ENCODE measurements around the gene TSR2.

The TSR2 gene

GRCh38 chrX:54430519-54430918, 9.7 kb upstream of the TSR2 start:
- Histone ChIP-seq H3K36me3 (ENCODE audit: control insufficient read depth, insufficient read depth, low read length) (no peaks in the 10 kb centered on the region), H3K4me3 (ENCODE audit: low read length) (no peak overlapping the region), H3K4me1 (ENCODE audit: control insufficient read depth, insufficient read depth, low read length) (no peaks in the 10 kb centered on the region), H3K27me3 (ENCODE audit: control insufficient read depth, insufficient read depth, low read length) (no peaks in the 10 kb centered on the region), H3K9ac (ENCODE audit: low read length) (no peak overlapping the region), H3K9me3 (ENCODE audit: control insufficient read depth, low read length) (no peaks in the 10 kb centered on the region)

- no peaks in the 10 kb centered on the region for H3K4me1 ChIP-seq (ENCODE audit: control insufficient read depth, insufficient read depth, low read length)
- no peaks in the 10 kb centered on the region for H3K9me3 ChIP-seq (ENCODE audit: control insufficient read depth, low read length)
- H3K36me3 ChIP-seq (ENCODE audit: control insufficient read depth, insufficient read depth, low read length) = no peaks in the 10 kb centered on the region
- H3K4me3 ChIP-seq (ENCODE audit: low read length) = no peak overlapping the region
- H3K27me3 ChIP-seq (ENCODE audit: control insufficient read depth, insufficient read depth, low read length) = no peaks in the 10 kb centered on the region
- H3K9ac ChIP-seq (ENCODE audit: low read length) = no peak overlapping the region
These were observed 5.1 kb upstream of the TSR2 start for GRCh38 chrX:54435121-54435520.

- H3K36me3 ChIP-seq (ENCODE audit: control insufficient read depth, insufficient read depth, low read length) = no peaks in the 10 kb centered on the region
- no peak overlapping the region for H3K9ac ChIP-seq (ENCODE audit: low read length)
- H3K27me3 ChIP-seq (ENCODE audit: control insufficient read depth, insufficient read depth, low read length) = no peaks in the 10 kb centered on the region
- H3K4me1 ChIP-seq (ENCODE audit: control insufficient read depth, insufficient read depth, low read length) = peaks cover 6% of the 10 kb centered on the region
- H3K9me3 ChIP-seq (ENCODE audit: control insufficient read depth, low read length) = no peaks in the 10 kb centered on the region
- no peak overlapping the region for H3K4me3 ChIP-seq (ENCODE audit: low read length)
These were observed 2.6 kb downstream of the TSR2 start for GRCh38 chrX:54442790-54443189.

- H3K9ac ChIP-seq (ENCODE audit: low read length) = no peak overlapping the region
- no peaks in the 10 kb centered on the region for H3K27me3 ChIP-seq (ENCODE audit: control insufficient read depth, insufficient read depth, low read length)
- H3K4me3 ChIP-seq (ENCODE audit: low read length) = no peak overlapping the region
- no peaks in the 10 kb centered on the region for H3K36me3 ChIP-seq (ENCODE audit: control insufficient read depth, insufficient read depth, low read length)
- H3K9me3 ChIP-seq (ENCODE audit: control insufficient read depth, low read length) = no peaks in the 10 kb centered on the region
- H3K4me1 ChIP-seq (ENCODE audit: control insufficient read depth, insufficient read depth, low read length) = peaks cover 6% of the 10 kb centered on the region
These were observed 4.5 kb downstream of the TSR2 start for GRCh38 chrX:54444752-54445151.

DNA sequence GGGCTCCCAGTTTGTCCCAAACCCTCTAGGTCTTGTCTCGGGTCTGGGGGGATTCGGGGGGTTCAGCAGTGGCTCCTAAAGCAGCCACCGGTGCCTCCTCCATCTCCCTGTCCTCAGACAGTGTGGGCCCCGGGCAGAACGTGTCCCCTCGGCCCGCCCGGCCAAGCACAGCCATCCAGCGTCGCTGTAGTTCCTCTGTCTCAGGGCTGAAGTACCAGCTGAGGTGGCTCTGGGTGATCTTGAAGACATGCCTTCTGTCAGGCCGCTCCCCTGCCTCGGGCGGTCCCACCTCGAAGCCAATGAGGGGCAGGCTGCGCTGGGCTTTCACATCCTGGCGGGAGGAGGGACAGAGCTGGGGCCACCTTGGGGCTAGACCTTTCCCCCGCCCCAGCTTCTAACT, 5.9 kb downstream of the TSR2 start:
- no peaks in the 10 kb centered on the region for H3K27me3 ChIP-seq (ENCODE audit: control insufficient read depth, insufficient read depth, low read length)

GRCh38 chrX:54447461-54447860, 7.3 kb downstream of the TSR2 start:
- H3K4me1 ChIP-seq (ENCODE audit: control insufficient read depth, insufficient read depth, low read length) = no peaks in the 10 kb centered on the region
- H3K36me3 ChIP-seq (ENCODE audit: control insufficient read depth, insufficient read depth, low read length) = no peaks in the 10 kb centered on the region

More for the DNA sequence above, 5.9 kb downstream of the TSR2 start:
- Histone ChIP-seq H3K9me3 (ENCODE audit: control insufficient read depth, low read length) (no peaks in the 10 kb centered on the region), H3K36me3 (ENCODE audit: control insufficient read depth, insufficient read depth, low read length) (no peaks in the 10 kb centered on the region), H3K9ac (ENCODE audit: low read length) (no peak overlapping the region), H3K4me1 (ENCODE audit: control insufficient read depth, insufficient read depth, low read length) (peaks cover 6% of the 10 kb centered on the region), H3K4me3 (ENCODE audit: low read length) (no peak overlapping the region)

DNA sequence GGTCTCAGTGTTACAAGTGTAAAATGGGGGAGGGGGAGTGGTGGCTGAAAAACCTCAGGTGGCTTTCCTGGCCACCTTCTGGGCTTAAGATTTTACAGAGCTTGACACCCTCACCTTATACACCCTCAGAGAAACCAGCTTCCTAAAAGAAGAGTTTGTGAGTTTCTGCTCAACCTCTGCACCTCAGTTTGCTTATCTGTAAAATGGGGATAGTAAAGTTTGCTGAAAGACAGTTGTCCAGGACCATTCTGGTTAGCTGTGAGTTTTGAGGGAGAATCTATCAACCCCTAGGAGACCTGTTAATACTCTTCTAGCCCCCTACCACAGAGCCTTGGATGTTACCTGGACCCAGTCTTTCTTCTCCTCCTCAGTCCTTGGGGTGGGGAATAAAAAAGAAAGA, 9.7 kb downstream of the TSR2 start:
- no peaks in the 10 kb centered on the region for H3K36me3 ChIP-seq (ENCODE audit: control insufficient read depth, insufficient read depth, low read length)
- H3K27me3 ChIP-seq (ENCODE audit: control insufficient read depth, insufficient read depth, low read length) = no peaks in the 10 kb centered on the region
- H3K4me3 ChIP-seq (ENCODE audit: low read length) = no peak overlapping the region
- H3K9ac ChIP-seq (ENCODE audit: low read length) = no peak overlapping the region
- H3K9me3 ChIP-seq (ENCODE audit: control insufficient read depth, low read length) = no peaks in the 10 kb centered on the region
- no peaks in the 10 kb centered on the region for H3K4me1 ChIP-seq (ENCODE audit: control insufficient read depth, insufficient read depth, low read length)

More at GRCh38 chrX:54447461-54447860, 7.3 kb downstream of the TSR2 start:
- no peaks in the 10 kb centered on the region for H3K27me3 ChIP-seq (ENCODE audit: control insufficient read depth, insufficient read depth, low read length)
- no peaks in the 10 kb centered on the region for H3K9me3 ChIP-seq (ENCODE audit: control insufficient read depth, low read length)
- H3K4me3 ChIP-seq (ENCODE audit: low read length) = no peak overlapping the region
- no peak overlapping the region for H3K9ac ChIP-seq (ENCODE audit: low read length)

DNA sequence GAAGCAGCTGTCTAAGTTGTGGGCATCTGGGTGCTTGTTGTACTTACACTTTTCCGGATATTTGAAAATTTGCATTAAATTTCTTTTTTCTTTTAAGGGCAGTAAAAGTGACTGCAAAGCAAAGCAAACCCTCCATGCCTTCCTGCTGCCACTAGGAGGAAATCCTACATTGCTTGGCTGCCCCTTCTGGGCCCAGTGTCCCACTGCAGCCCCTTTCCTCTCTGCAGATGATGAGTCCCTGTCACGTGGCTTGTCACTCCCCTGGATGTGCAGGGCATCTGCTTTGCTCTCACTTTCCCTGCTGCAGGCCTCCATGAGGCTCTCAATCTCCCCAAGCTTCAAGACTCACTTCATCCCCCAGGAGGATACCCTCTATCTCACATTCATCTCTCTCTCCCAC, 12.7 kb downstream of the TSR2 start:
- H3K9me3 ChIP-seq (ENCODE audit: control insufficient read depth, low read length) = no peaks in the 10 kb centered on the region
- H3K9ac ChIP-seq (ENCODE audit: low read length) = no peak overlapping the region
- no peak overlapping the region for H3K4me3 ChIP-seq (ENCODE audit: low read length)
- no peaks in the 10 kb centered on the region for H3K27me3 ChIP-seq (ENCODE audit: control insufficient read depth, insufficient read depth, low read length)
- H3K4me1 ChIP-seq (ENCODE audit: control insufficient read depth, insufficient read depth, low read length) = no peaks in the 10 kb centered on the region
- no peaks in the 10 kb centered on the region for H3K36me3 ChIP-seq (ENCODE audit: control insufficient read depth, insufficient read depth, low read length)

GRCh38 chrX:54470054-54470760, 30.0 kb downstream of the TSR2 start:
- Histone ChIP-seq H3K4me3 (ENCODE audit: low read length) (no peak overlapping the region), H3K9ac (ENCODE audit: low read length) (no peak overlapping the region), H3K4me1 (ENCODE audit: control insufficient read depth, insufficient read depth, low read length) (no peaks in the 10 kb centered on the region), H3K9me3 (ENCODE audit: control insufficient read depth, low read length) (no peaks in the 10 kb centered on the region), H3K36me3 (ENCODE audit: control insufficient read depth, insufficient read depth, low read length) (no peaks in the 10 kb centered on the region), H3K27me3 (ENCODE audit: control insufficient read depth, insufficient read depth, low read length) (no peaks in the 10 kb centered on the region)

GRCh38 chrX:54473993-54474859, 34.0 kb downstream of the TSR2 start:
- Histone ChIP-seq H3K9ac (ENCODE audit: low read length) (no peak overlapping the region), H3K4me3 (ENCODE audit: low read length) (no peak overlapping the region), H3K36me3 (ENCODE audit: control insufficient read depth, insufficient read depth, low read length) (no peaks in the 10 kb centered on the region), H3K4me1 (ENCODE audit: control insufficient read depth, insufficient read depth, low read length) (no peaks in the 10 kb centered on the region), H3K9me3 (ENCODE audit: control insufficient read depth, low read length) (no peaks in the 10 kb centered on the region), H3K27me3 (ENCODE audit: control insufficient read depth, insufficient read depth, low read length) (no peaks in the 10 kb centered on the region)

DNA sequence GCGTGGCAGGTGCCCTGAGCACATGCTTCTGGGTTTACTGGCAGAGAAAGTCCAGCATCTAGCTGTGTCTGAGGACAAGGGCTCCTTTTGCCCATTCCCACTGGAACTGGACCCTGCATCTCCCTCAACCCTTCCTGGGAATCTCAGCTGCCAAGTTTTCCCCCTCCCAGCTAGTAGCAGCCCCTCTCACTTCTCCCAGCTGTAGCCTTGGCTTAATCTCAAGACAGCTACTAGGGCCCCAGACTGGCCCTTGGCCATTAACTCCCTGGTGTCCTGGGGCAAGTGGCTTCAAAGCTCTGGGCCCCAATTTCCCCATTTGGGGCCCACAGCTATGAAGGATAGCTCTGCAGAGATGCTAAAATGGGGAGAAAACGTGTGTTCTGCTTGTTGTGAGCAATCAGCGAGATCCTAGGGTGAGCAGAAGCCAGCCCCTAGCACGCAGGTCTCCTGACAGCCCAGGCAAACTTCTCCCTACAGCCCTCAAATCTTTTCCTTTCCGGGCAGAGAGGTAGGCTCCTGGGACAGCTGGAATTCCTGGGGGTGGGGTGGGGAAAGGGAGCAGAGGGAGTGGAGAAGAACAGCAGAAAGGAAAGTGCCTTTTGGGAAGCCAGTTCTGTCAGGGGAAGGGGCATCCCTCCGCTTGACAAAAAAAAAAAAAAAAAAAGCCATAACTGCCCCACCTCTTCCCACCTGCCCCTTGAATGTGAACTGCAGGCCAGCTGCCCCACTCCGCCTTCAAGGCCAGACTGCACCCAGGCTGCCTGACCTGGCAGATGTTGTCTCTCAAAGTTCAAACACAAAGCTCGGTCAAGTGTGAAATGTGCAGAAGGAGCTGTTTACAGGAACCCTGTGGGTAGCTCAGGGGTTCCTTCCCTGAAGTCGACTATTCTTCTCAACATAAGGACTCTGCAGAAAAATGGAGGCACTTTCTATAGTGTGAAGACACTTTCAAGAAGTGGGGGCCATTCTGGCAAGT, 39.2 kb downstream of the TSR2 start:
- Histone ChIP-seq H3K4me3 (ENCODE audit: low read length) (no peak overlapping the region), H3K4me1 (ENCODE audit: control insufficient read depth, insufficient read depth, low read length) (no peaks in the 10 kb centered on the region), H3K9ac (ENCODE audit: low read length) (no peak overlapping the region), H3K9me3 (ENCODE audit: control insufficient read depth, low read length) (no peaks in the 10 kb centered on the region), H3K27me3 (ENCODE audit: control insufficient read depth, insufficient read depth, low read length) (no peaks in the 10 kb centered on the region), H3K36me3 (ENCODE audit: control insufficient read depth, insufficient read depth, low read length) (no peaks in the 10 kb centered on the region)
